Liver (tissue), 9 donors: ENCODE results near the gene BCL2L11. TPM values are rescaled to one million over a fixed set of nuclear protein-coding genes. Genes with fewer than 3 reads are reported as not detected.

ENCODE experiments used
- DNase-seq: peaks from one replicate; pipeline ENCODE4 v3.0.0-alpha.2; 2017; ENCODE audit warnings: low spot score
- H3K27ac ChIP-seq, 2 donors: one replicate each; pipeline ENCODE4 v1.7.0; 2013; ENCODE audit warnings: inconsistent platforms in 2 of 2, low read length in 2 of 2, control low read depth in 1 of 2, low read depth in 1 of 2, mild to moderate bottlenecking in 1 of 2
- H3K27me3 ChIP-seq, 4 donors: one replicate each; pipeline versions ENCODE4 v1.6.1 to v1.7.0; 2013; ENCODE audit warnings: low read length in 3 of 4, inconsistent platforms in 1 of 4, mild to moderate bottlenecking in 1 of 4, moderate library complexity in 1 of 4; ENCODE audit not compliant: control insufficient read depth in 4 of 4, insufficient read depth in 4 of 4
- H3K36me3 ChIP-seq, 4 donors: one replicate each; pipeline versions ENCODE4 v1.6.1 to v1.7.0; 2013; ENCODE audit warnings: low read length in 3 of 4, mild to moderate bottlenecking in 3 of 4, low read depth in 1 of 4, moderate library complexity in 1 of 4; ENCODE audit not compliant: control insufficient read depth in 4 of 4, insufficient read depth in 3 of 4
- H3K4me1 ChIP-seq, 4 donors: one replicate each; pipeline versions ENCODE4 v1.6.1 to v1.7.0; 2013; ENCODE audit warnings: low read length in 3 of 4, mild to moderate bottlenecking in 3 of 4, moderate library complexity in 1 of 4; ENCODE audit not compliant: control insufficient read depth in 4 of 4, insufficient read depth in 4 of 4
- H3K4me3 ChIP-seq, 3 donors: one replicate each; pipeline versions ENCODE4 v1.6.1 to v1.7.0; 2013; ENCODE audit warnings: low read length in 3 of 3, control low read depth in 1 of 3, low read depth in 1 of 3, mild to moderate bottlenecking in 1 of 3
- H3K9ac ChIP-seq, 2 donors: one replicate each; pipeline ENCODE4 v1.7.0; 2013; ENCODE audit warnings: low read length in 2 of 2, mild to moderate bottlenecking in 2 of 2, moderate library complexity in 2 of 2, control low read depth in 1 of 2, low read depth in 1 of 2
- H3K9me3 ChIP-seq, 4 donors: one replicate each; pipeline versions ENCODE4 v1.6.1 to v1.7.0; 2013; ENCODE audit warnings: low read length in 3 of 4; ENCODE audit not compliant: control insufficient read depth in 4 of 4
- EGR1 ChIP-seq, 2 donors: IDR thresholded peaks; 2 replicates each; pipeline ENCODE4 v1.6.1; 2016 to 2018; ENCODE audit warnings: antibody characterized with exemption in 2 of 2, low read depth in 2 of 2
- FOXA1 ChIP-seq: IDR thresholded peaks from 2 replicates; pipeline ENCODE4 v1.6.1; 2016; ENCODE audit warnings: antibody characterized with exemption
- FOXA2 ChIP-seq: IDR thresholded peaks from 2 replicates; pipeline ENCODE4 v1.6.1; 2016; ENCODE audit warnings: antibody characterized with exemption
- HNF4G ChIP-seq: IDR thresholded peaks from 2 replicates; pipeline ENCODE4 v1.6.1; 2016; ENCODE audit warnings: antibody characterized with exemption
- JUND ChIP-seq, 2 donors: IDR thresholded peaks; 2 replicates each; pipeline ENCODE4 v1.6.1; 2016; ENCODE audit warnings: antibody characterized with exemption in 2 of 2
- NR2F2 ChIP-seq: IDR thresholded peaks from 2 replicates; pipeline ENCODE4 v1.6.1; 2016; ENCODE audit warnings: antibody characterized with exemption
- RAD21 ChIP-seq, 2 donors: IDR thresholded peaks; 2 replicates each; pipeline ENCODE4 v1.6.1; 2016; ENCODE audit warnings: antibody characterized with exemption in 2 of 2, mild to moderate bottlenecking in 2 of 2
- RXRA ChIP-seq, 2 donors: IDR thresholded peaks; 2 replicates each; pipeline ENCODE4 v1.6.1; 2017 to 2018; ENCODE audit warnings: antibody characterized with exemption in 2 of 2, mild to moderate bottlenecking in 1 of 2
- SP1 ChIP-seq: IDR thresholded peaks from 2 replicates; pipeline ENCODE4 v1.6.1; 2018; ENCODE audit warnings: antibody characterized with exemption, mild to moderate bottlenecking
- TAF1 ChIP-seq: conservative IDR thresholded peaks from 2 replicates; pipeline ENCODE4 v1.6.1; 2016; ENCODE audit warnings: antibody characterized with exemption, mild to moderate bottlenecking
- WGBS: extraction: QIAGEN DNeasy Blood & Tissue Kit; methylation state at CpG from one replicate; pipeline ENCODE4 v1.1.7; 2013; 5-methylcytosine and 5-hydroxymethylcytosine counted together
- polyA plus RNA-seq, 2 donors: library from polyadenylated mRNA; stranded (reverse) in 1 of 2; unstranded in 1 of 2; fragments of 200-250 nt in 1 of 2; fragments of >200 nt in 1 of 2; fragmentation: Nextera tagmentation in 1 of 2; extraction: Ambion mirVana in 1 of 2; gene quantifications; one replicate each; pipeline versions ENCODE4 v1.2.1 to v1.2.3, GENCODE V29; 2013 to 2015
- total RNA-seq, 2 donors: library from RNA; depleted of rRNA; stranded (reverse); fragments of >200 nt; gene quantifications; one replicate each; pipeline ENCODE4 v1.2.3, GENCODE V29; 2014
- TF ChIP-seq, protein P1 (sequence below): IDR thresholded peaks from 2 replicates; pipeline ENCODE4 v1.6.1; 2016; ENCODE audit warnings: antibody characterized with exemption, mild to moderate bottlenecking
- TF ChIP-seq, protein P2 (sequence below): IDR thresholded peaks from 2 replicates; pipeline ENCODE4 v1.6.1; 2016; ENCODE audit warnings: antibody characterized with exemption
- TF ChIP-seq, protein P3 (sequence below): IDR thresholded peaks from 2 replicates; pipeline ENCODE4 v1.6.1; 2016; ENCODE audit warnings: antibody characterized with exemption
- TF ChIP-seq, protein P4 (sequence below): IDR thresholded peaks from 2 replicates; pipeline ENCODE4 v1.6.1; 2016; ENCODE audit warnings: antibody characterized with exemption
- TF ChIP-seq, protein P5 (sequence below): fragments of 150-350 bp; IDR thresholded peaks from 2 replicates; pipeline ENCODE4 v1.5.1; 2017; ENCODE audit warnings: improper control_type of control experiment, low read depth, low read length; ENCODE audit not compliant: missing input control
- donor health status: healthy.
- donor health status: healthy.
- donor health status: healthy.
- donor health status: healthy.
- donor health status: healthy.

Gene BCL2L11
- total and polyA plus RNA-seq, 4 donors: 5.0 to 19.5 (median 12.2) TPM

DNA sequence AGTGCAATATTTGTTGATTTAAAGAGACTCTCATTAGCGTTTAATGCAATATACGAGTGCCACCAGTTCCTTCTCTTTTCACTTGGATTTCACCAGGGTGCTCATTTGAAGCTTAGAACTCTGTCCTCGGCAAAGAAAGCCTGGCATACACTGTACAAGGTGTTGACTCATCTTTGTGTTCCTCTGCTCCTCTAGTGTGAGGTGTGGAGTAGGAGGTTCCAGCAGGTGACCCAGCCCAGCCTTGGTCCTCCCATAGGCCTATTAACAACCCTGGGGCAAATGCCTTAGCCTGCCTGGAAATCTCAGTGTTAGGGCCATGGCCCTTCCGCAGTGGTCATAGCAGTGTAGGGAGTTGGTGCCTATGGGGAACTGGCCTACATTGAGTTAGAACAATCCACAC is 20.1 kb downstream of the BCL2L11 start:
- no peak overlapping the region for H3K9ac ChIP-seq
- peaks cover 2 to 39% (median 26%) of the 10 kb centered on the region in 4 donors for H3K36me3 ChIP-seq
- H3K4me1 ChIP-seq: peaks cover 0 to 18% (median 16%) of the 10 kb centered on the region in 4 donors
- no peak overlapping the region for H3K27ac ChIP-seq
- H3K27me3 ChIP-seq: no peaks in the 10 kb centered on the region
- 95% methylated on average over 4 of the region's 4 CpGs for WGBS
- H3K9me3 ChIP-seq: no peaks in the 10 kb centered on the region
- TF ChIP-seq RAD21 (IDR thresholded peaks at IDR 0.05): no peak
- no peak for TF ChIP-seq FOXA2
- TF ChIP-seq, protein P1, sequence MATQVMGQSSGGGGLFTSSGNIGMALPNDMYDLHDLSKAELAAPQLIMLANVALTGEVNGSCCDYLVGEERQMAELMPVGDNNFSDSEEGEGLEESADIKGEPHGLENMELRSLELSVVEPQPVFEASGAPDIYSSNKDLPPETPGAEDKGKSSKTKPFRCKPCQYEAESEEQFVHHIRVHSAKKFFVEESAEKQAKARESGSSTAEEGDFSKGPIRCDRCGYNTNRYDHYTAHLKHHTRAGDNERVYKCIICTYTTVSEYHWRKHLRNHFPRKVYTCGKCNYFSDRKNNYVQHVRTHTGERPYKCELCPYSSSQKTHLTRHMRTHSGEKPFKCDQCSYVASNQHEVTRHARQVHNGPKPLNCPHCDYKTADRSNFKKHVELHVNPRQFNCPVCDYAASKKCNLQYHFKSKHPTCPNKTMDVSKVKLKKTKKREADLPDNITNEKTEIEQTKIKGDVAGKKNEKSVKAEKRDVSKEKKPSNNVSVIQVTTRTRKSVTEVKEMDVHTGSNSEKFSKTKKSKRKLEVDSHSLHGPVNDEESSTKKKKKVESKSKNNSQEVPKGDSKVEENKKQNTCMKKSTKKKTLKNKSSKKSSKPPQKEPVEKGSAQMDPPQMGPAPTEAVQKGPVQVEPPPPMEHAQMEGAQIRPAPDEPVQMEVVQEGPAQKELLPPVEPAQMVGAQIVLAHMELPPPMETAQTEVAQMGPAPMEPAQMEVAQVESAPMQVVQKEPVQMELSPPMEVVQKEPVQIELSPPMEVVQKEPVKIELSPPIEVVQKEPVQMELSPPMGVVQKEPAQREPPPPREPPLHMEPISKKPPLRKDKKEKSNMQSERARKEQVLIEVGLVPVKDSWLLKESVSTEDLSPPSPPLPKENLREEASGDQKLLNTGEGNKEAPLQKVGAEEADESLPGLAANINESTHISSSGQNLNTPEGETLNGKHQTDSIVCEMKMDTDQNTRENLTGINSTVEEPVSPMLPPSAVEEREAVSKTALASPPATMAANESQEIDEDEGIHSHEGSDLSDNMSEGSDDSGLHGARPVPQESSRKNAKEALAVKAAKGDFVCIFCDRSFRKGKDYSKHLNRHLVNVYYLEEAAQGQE: no peak
- DNase-seq: no peak
- H3K4me3 ChIP-seq: no peak overlapping the region

GRCh38 chr2:111142101-111142500 is 21.4 kb downstream of the BCL2L11 start:
- DNase-seq: no peak
- TF ChIP-seq TAF1 (no peak), SP1 (no peak), RXRA (IDR thresholded peaks at IDR 0.05) (no peak), JUND (IDR thresholded peaks at IDR 0.05) (no peak), EGR1 (IDR thresholded peaks at IDR 0.05; ENCODE audit: low read depth in 2 of 2) (no peak), HNF4G (no peak)
- TF ChIP-seq, protein P2, sequence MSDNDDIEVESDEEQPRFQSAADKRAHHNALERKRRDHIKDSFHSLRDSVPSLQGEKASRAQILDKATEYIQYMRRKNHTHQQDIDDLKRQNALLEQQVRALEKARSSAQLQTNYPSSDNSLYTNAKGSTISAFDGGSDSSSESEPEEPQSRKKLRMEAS: no peak
- no peak overlapping the region for H3K9ac ChIP-seq
- no peaks in the 10 kb centered on the region for H3K27me3 ChIP-seq
- no peaks in the 10 kb centered on the region for H3K9me3 ChIP-seq
- no peak overlapping the region for H3K27ac ChIP-seq
- H3K4me3 ChIP-seq: no peak overlapping the region
- peaks cover 0 to 20% (median 16%) of the 10 kb centered on the region in 4 donors for H3K4me1 ChIP-seq
- 91% methylated on average over 1 of the region's 1 CpG for WGBS
- peaks cover 2 to 36% (median 24%) of the 10 kb centered on the region in 4 donors for H3K36me3 ChIP-seq

GRCh38 chr2:111143107-111143842 is 22.6 kb downstream of the BCL2L11 start:
- WGBS: 96% methylated on average over 10 of the region's 10 CpGs
- H3K36me3 ChIP-seq: peaks cover 2 to 35% (median 22%) of the 10 kb centered on the region in 4 donors
- H3K27ac ChIP-seq: no peak overlapping the region
- H3K27me3 ChIP-seq: no peaks in the 10 kb centered on the region
- no peak overlapping the region for H3K4me3 ChIP-seq
- no peak for DNase-seq
- H3K4me1 ChIP-seq: peaks cover 1 to 20% (median 13%) of the 10 kb centered on the region in 4 donors
- no peak overlapping the region for H3K9ac ChIP-seq
- no peaks in the 10 kb centered on the region for H3K9me3 ChIP-seq
- TF ChIP-seq, protein P2: no peak
- TF ChIP-seq, protein P1: no peak
- no peak for TF ChIP-seq JUND (IDR thresholded peaks at IDR 0.05)
- TF ChIP-seq, protein P3, sequence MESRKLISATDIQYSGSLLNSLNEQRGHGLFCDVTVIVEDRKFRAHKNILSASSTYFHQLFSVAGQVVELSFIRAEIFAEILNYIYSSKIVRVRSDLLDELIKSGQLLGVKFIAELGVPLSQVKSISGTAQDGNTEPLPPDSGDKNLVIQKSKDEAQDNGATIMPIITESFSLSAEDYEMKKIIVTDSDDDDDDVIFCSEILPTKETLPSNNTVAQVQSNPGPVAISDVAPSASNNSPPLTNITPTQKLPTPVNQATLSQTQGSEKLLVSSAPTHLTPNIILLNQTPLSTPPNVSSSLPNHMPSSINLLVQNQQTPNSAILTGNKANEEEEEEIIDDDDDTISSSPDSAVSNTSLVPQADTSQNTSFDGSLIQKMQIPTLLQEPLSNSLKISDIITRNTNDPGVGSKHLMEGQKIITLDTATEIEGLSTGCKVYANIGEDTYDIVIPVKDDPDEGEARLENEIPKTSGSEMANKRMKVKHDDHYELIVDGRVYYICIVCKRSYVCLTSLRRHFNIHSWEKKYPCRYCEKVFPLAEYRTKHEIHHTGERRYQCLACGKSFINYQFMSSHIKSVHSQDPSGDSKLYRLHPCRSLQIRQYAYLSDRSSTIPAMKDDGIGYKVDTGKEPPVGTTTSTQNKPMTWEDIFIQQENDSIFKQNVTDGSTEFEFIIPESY: no peak
- no peak for TF ChIP-seq HNF4G
- TF ChIP-seq, protein P4, sequence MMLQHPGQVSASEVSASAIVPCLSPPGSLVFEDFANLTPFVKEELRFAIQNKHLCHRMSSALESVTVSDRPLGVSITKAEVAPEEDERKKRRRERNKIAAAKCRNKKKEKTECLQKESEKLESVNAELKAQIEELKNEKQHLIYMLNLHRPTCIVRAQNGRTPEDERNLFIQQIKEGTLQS: no peak
- no peak for TF ChIP-seq SP1
- TF ChIP-seq FOXA1: no peak
- no peak for TF ChIP-seq TAF1
- no peak for TF ChIP-seq NR2F2
- TF ChIP-seq, protein P5, sequence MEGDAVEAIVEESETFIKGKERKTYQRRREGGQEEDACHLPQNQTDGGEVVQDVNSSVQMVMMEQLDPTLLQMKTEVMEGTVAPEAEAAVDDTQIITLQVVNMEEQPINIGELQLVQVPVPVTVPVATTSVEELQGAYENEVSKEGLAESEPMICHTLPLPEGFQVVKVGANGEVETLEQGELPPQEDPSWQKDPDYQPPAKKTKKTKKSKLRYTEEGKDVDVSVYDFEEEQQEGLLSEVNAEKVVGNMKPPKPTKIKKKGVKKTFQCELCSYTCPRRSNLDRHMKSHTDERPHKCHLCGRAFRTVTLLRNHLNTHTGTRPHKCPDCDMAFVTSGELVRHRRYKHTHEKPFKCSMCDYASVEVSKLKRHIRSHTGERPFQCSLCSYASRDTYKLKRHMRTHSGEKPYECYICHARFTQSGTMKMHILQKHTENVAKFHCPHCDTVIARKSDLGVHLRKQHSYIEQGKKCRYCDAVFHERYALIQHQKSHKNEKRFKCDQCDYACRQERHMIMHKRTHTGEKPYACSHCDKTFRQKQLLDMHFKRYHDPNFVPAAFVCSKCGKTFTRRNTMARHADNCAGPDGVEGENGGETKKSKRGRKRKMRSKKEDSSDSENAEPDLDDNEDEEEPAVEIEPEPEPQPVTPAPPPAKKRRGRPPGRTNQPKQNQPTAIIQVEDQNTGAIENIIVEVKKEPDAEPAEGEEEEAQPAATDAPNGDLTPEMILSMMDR: no peak
